ENCODE measurements around the gene FAM184A.

The FAM184A gene

GRCh38 chr6:118921084-118921483, 157.4 kb downstream of the FAM184A start:
- no peak for DNase-seq (ENCODE audit: insufficient read length, low spot score)
- no peak for FAIRE-seq

- no peak for DNase-seq (ENCODE audit: insufficient read length, low spot score)
- no peak for FAIRE-seq
These were observed 160.1 kb downstream of the FAM184A start for GRCh38 chr6:118918329-118918725.

- FAIRE-seq (no peak), DNase-seq (ENCODE audit: insufficient read length, low spot score) (no peak)
These were observed 160.7 kb downstream of the FAM184A start for GRCh38 chr6:118917546-118918328.

GRCh38 chr6:118914598-118914997, 163.9 kb downstream of the FAM184A start:
- FAIRE-seq (no peak), DNase-seq (ENCODE audit: insufficient read length, low spot score) (no peak)

GRCh38 chr6:118913161-118913560, 165.3 kb downstream of the FAM184A start:
- no peak for DNase-seq (ENCODE audit: insufficient read length, low spot score)
- FAIRE-seq, result no peak

GRCh38 chr6:118912646-118913045, 165.8 kb downstream of the FAM184A start:
- DNase-seq (ENCODE audit: insufficient read length, low spot score), result no peak

More at GRCh38 chr6:118912646-118913045, 165.8 kb downstream of the FAM184A start:
- no peak for FAIRE-seq
